ENCODE results near the gene TNIP1. TPM values are rescaled to one million over a fixed set of nuclear protein-coding genes. Genes with fewer than 3 reads are reported as not detected.

TNIP1 gene
- total RNA-seq, 1 donor from 2014 or later: 63.6 TPM

DNA sequence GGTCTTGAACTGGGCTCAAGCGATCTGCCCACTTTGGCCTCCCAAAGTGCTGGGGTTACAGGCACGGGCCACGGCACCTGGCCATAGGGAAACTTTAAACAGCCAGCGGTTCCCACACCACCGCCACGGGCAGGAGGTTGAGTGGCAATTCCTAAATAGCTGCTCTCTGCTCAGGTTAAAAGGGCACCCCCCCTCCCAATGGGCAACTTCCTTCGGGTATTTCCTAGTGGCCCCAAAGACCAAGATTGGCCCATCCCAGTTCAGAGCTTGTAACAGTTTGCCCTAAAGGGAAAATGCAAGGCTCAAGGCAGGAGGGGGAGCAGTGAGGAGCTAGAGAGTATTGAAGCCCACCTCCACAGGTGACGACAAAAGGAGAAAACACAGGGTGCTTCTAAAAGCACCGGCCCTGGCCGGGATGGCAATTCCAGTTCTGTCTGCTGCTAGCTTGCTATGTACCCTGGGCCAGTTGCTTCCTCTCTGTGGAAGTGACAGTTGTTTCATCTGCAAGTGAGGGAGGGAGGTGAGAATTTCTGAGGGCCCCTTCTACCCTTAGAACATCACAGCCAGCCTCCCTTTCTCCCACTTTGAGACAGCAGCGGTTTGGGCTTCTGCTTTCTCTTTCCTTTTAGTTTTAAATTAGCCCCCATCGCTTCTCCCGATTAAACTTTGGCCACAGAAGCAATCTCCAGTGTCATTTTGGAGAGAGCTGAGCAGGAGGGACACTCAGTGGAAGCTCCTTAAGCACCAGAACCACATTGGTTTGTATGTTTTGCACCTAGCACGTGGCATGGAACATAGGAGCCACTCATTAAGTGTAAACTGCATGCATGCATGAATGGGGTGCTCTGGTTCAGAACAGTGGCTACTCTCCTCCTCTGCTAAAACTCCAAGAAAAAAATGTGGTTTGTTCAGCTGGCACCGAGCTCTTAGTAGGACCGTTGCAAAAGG lies 17.3 kb upstream of the TNIP1 start:
- Mint-ChIP-seq H3K4me3 (no peak overlapping the region), H3K4me1 (ENCODE audit: unreplicated experiment) (peaks cover 36% of the 10 kb centered on the region), H3K9me3 (no peaks in the 10 kb centered on the region), H3K27ac (no peak overlapping the region), H3K36me3 (no peaks in the 10 kb centered on the region), H3K27me3 (no peaks in the 10 kb centered on the region)
- no peak for DNase-seq (ENCODE audit: extremely low spot score, unreplicated experiment)
- TF ChIP-seq, protein P1, sequence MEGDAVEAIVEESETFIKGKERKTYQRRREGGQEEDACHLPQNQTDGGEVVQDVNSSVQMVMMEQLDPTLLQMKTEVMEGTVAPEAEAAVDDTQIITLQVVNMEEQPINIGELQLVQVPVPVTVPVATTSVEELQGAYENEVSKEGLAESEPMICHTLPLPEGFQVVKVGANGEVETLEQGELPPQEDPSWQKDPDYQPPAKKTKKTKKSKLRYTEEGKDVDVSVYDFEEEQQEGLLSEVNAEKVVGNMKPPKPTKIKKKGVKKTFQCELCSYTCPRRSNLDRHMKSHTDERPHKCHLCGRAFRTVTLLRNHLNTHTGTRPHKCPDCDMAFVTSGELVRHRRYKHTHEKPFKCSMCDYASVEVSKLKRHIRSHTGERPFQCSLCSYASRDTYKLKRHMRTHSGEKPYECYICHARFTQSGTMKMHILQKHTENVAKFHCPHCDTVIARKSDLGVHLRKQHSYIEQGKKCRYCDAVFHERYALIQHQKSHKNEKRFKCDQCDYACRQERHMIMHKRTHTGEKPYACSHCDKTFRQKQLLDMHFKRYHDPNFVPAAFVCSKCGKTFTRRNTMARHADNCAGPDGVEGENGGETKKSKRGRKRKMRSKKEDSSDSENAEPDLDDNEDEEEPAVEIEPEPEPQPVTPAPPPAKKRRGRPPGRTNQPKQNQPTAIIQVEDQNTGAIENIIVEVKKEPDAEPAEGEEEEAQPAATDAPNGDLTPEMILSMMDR (conservative IDR thresholded peaks at IDR 0.05): no peak

DNA sequence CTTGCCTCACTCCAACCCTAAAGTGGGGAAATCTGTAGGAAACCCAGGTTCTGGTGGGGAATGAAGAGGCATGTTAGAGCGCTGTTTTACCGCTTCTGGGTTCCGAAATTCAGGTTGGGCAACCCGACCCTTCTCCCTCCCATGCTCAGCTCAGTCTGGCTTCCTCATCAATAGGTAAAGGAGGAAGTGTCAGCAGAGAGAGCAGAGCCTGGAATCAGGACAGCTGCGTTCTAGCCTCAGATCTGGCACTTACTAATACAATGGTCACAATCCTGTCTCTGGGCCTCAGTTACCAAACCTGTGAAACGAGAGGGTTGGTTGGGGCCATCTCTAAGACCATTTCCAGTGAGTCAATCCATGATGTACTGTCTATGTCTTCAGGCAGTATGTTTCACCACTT lies 16.2 kb upstream of the TNIP1 start:
- Mint-ChIP-seq H3K9me3 (no peaks in the 10 kb centered on the region), H3K36me3 (no peaks in the 10 kb centered on the region), H3K27me3 (no peaks in the 10 kb centered on the region), H3K27ac (no peak overlapping the region), H3K4me3 (no peak overlapping the region), H3K4me1 (ENCODE audit: unreplicated experiment) (peaks cover 36% of the 10 kb centered on the region)
- TF ChIP-seq, protein P1 (conservative IDR thresholded peaks at IDR 0.05): no peak
- no peak for DNase-seq (ENCODE audit: extremely low spot score, unreplicated experiment)

DNA sequence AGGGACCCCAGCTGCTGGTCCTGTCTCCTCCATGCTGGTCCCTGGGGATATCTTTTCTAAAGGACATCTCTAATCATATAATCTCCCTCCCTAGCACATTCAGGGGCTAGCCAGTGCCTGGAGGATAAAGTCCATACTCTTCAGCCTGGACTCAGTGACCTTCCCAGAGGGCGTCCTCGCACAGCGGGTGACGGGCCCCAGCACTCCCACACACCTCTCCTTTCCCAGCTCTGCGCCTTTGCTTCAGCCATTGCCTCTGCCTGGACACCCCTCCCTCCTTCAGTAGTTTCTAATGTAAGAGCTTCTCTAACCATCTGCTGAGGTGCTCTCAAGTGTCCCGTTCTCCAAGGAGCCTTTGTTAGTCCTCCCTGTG lies 15.2 kb upstream of the TNIP1 start:
- Mint-ChIP-seq H3K36me3 (no peaks in the 10 kb centered on the region), H3K4me1 (ENCODE audit: unreplicated experiment) (peaks cover 36% of the 10 kb centered on the region), H3K27ac (peak overlapping the region; percentile 44), H3K4me3 (peak overlapping the region; percentile 29), H3K9me3 (no peaks in the 10 kb centered on the region), H3K27me3 (no peaks in the 10 kb centered on the region)
- no peak for DNase-seq (ENCODE audit: extremely low spot score, unreplicated experiment)
- TF ChIP-seq, protein P1 (conservative IDR thresholded peaks at IDR 0.05): no peak

DNA sequence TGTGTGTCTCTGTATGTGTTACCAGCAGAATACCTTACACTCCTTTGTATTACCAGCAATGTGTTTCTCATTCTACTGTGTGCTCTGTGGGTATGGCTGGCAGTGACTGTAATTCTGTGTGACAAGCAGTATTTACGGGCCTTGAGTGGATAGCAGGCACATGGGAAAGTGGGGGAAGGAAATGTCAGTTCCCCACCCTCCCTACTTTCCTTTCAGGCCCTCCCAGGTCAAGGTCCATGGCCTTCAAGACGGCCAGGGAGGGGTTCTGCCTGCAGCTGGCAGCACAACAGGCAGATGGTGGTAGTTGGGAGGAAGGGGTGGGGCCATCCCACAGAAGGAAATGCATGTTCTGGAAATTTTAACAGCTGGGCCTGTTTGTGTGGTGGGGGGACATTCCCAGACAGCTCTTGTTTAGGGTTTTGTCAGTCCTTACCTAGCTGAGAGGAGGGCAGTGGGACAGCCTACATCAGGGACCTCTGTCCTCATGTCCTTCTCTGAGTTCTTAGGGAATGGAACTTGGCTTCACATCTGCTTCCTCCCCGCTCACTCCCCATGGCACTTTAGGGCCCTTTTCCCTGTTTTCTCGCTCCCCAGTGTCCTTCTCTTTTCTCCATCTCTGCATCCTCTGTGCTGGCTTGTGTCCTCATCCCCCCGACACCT lies 14.6 kb upstream of the TNIP1 start:
- peak overlapping the region; percentile 44 for H3K27ac Mint-ChIP-seq
- TF ChIP-seq, protein P1 (conservative IDR thresholded peaks at IDR 0.05): no peak
- DNase-seq (ENCODE audit: extremely low spot score, unreplicated experiment): no peak
- H3K36me3 Mint-ChIP-seq: no peaks in the 10 kb centered on the region
- H3K9me3 Mint-ChIP-seq: no peaks in the 10 kb centered on the region
- H3K4me1 Mint-ChIP-seq (ENCODE audit: unreplicated experiment): peaks cover 33% of the 10 kb centered on the region
- H3K27me3 Mint-ChIP-seq: no peaks in the 10 kb centered on the region
- peak overlapping the region; percentile 29 for H3K4me3 Mint-ChIP-seq

DNA sequence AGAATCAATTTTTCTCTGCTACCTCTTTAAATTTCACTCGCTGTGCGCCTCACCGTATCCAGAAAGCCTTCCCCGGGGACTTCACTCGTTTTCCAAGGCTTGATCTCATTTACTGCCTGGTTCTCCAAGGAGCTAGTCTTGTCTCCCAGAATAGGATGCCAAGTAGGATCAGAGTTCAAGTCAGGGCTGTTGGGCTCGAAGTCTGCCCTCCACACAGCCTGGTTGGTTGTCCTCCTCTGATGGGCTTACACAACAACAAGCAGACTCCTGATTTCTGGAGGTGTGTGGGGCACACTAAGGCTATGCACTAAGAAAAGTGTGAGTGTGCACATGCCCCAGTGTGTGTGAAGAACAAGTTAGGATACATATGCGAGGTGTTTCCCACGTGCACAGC lies 14.0 kb upstream of the TNIP1 start:
- no peaks in the 10 kb centered on the region for H3K36me3 Mint-ChIP-seq

More for the DNA sequence above, 14.0 kb upstream of the TNIP1 start:
- DNase-seq (ENCODE audit: extremely low spot score, unreplicated experiment): no peak
- Mint-ChIP-seq H3K4me3 (no peak overlapping the region), H3K27ac (no peak overlapping the region), H3K27me3 (peaks cover 2% of the 10 kb centered on the region), H3K4me1 (ENCODE audit: unreplicated experiment) (peaks cover 30% of the 10 kb centered on the region), H3K9me3 (no peaks in the 10 kb centered on the region)
- TF ChIP-seq, protein P1 (conservative IDR thresholded peaks at IDR 0.05): no peak

Data from type B pancreatic cell (in vitro differentiated cells).